SK-N-MC (cell line): ENCODE data around the gene CHST9.

Experiments used
- EZH2 ChIP-seq: fragments of 200-600 bp; sonication (generic); IDR thresholded peaks from one replicate; pipeline ENCODE4 v1.6.1; 2017; ENCODE audit warnings: antibody characterized with exemption
- POLR2AphosphoS5 ChIP-seq: IDR thresholded peaks from 2 replicates; pipeline ENCODE4 v1.6.1; 2012; ENCODE audit warnings: mild to moderate bottlenecking, low read depth, low read length, borderline replicate concordance

DNA sequence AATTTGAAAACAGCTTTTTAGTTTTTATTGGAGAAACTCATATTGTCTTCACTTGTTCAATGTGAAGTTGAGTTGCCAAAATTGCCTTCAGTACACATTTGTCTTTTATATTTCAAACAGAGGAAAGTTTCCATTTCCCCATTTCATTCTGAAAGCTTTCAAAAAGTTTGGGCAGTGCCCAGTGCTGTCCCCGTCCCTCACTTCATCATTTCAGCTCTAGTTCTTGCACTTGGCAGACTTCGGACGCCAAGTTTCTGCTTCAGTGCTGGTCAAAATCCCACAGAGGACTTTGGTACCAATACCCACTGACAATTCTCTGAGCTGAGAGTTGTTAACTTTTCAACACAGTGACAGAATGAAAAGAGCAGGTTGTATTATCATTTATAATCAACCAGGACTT, 276.2 kb downstream of the CHST9 start:
- TF ChIP-seq EZH2 (no peak), POLR2AphosphoS5 (no peak)
